HepG2 (cell line): ENCODE data around the gene RBFOX1. TPM values are rescaled to one million over a fixed set of nuclear protein-coding genes. Genes with fewer than 3 reads are reported as not detected.

Experiments used
- ATAC-seq: fragments of 200-7000 bp; cut with Tn5 transposase; 3 replicates; pipeline ENCODE4 v1.9.1; 2020; ENCODE audit warnings: mild to moderate bottlenecking, moderate library complexity
- BruUV-seq: library from RNA; stranded (reverse); fragments of 400-500 nt; replicated peaks from 2 replicates; lab custom pipeline; 2021; lab: Mats Ljungman, UMichigan
- CTCF ChIA-PET: fragments of 300-600 bp; formaldehyde crosslinking; extraction: SDS; loops from one replicate; lab custom pipeline; 2021; ENCODE audit warnings: low total read pairs, inconsistent platforms, low intra/inter-chr PET ratio; lab: Yijun Ruan, JAX
- POLR2A ChIA-PET: fragments of 350-600 bp; sonication (Branson Sonifier 250); formaldehyde crosslinking; loops from one replicate; lab custom pipeline; 2020; ENCODE audit warnings: antibody characterized with exemption, inconsistent platforms; lab: Yijun Ruan, JAX
- DNase-seq: peaks from one replicate; pipeline ENCODE4 v3.0.0-alpha.2; 2015; ENCODE audit warnings: low spot score
- FAIRE-seq: peaks from 3 replicates; lab custom pipeline; 2011; peaks lifted over from hg19 to GRCh38; lab: Jason Lieb, UNC
- H2AFZ ChIP-seq: one replicate; pipeline ENCODE4 v1.6.1; 2011; ENCODE audit warnings: low read length, inconsistent platforms
- H3K27ac ChIP-seq: fragments of 300-600 bp; 3 replicates; pipeline ENCODE4 v1.8.0; 2011; ENCODE audit warnings: mixed run types, mild to moderate bottlenecking, mixed read lengths, low read length, inconsistent platforms; ENCODE audit not compliant: insufficient read depth; ENCODE audit errors: extremely low read length
- H3K27me3 ChIP-seq, 2 experiments: fragments of 200-600 bp in 1 of 2; 2 replicates in 1 of 2; 3 replicates in 1 of 2; pipeline versions ENCODE4 v1.6.0 to v1.8.0; 2011; ENCODE audit warnings: low read length in 2 of 2, mild to moderate bottlenecking in 2 of 2, moderate library complexity in 2 of 2, inconsistent platforms in 1 of 2; ENCODE audit not compliant: insufficient read depth in 2 of 2, control insufficient read depth in 1 of 2
- H3K36me3 ChIP-seq, 2 experiments: fragments of 200-600 bp in 1 of 2; replicated peaks in 1 of 2; 2 replicates in 1 of 2; 3 replicates in 1 of 2; pipeline versions ENCODE4 v1.5.1 to v1.8.0; 2011; ENCODE audit warnings: low read length in 2 of 2, inconsistent platforms in 1 of 2; ENCODE audit not compliant: insufficient read depth in 2 of 2, control insufficient read depth in 1 of 2
- H3K4me1 ChIP-seq: 2 replicates; pipeline ENCODE4 v1.5.1; 2012; ENCODE audit warnings: low read length, inconsistent platforms; ENCODE audit not compliant: insufficient read depth
- H3K4me2 ChIP-seq: 2 replicates; pipeline ENCODE4 v1.6.0; 2011; ENCODE audit warnings: low read depth, low read length, inconsistent platforms
- H3K4me3 ChIP-seq, 3 experiments: fragments of 200-600 bp in 1 of 3; sonication (generic), shearing (Covaris generic) in 1 of 3; replicated peaks in 1 of 3; 2 replicates each; pipeline ENCODE4 v1.5.1; 2011 to 2016; ENCODE audit warnings: low read length in 3 of 3, inconsistent platforms in 2 of 3, low read depth in 2 of 3, mild to moderate bottlenecking in 2 of 3, control low read depth in 1 of 3, mixed read lengths in 1 of 3; ENCODE audit not compliant: insufficient read depth in 1 of 3
- H3K79me2 ChIP-seq: one replicate; pipeline ENCODE4 v1.6.1; 2011; ENCODE audit warnings: low read length, inconsistent platforms; ENCODE audit not compliant: insufficient read depth
- H3K9ac ChIP-seq: 2 replicates; pipeline ENCODE4 v1.6.0; 2011; ENCODE audit warnings: mild to moderate bottlenecking, low read depth, low read length, inconsistent platforms; ENCODE audit not compliant: insufficient read depth
- H3K9me3 ChIP-seq: 2 replicates; pipeline ENCODE4 v1.5.1; 2012; ENCODE audit warnings: mild to moderate bottlenecking, low read length
- H4K20me1 ChIP-seq: 2 replicates; pipeline ENCODE4 v1.6.0; 2011; ENCODE audit warnings: inconsistent platforms, mild to moderate bottlenecking, low read length, moderate library complexity; ENCODE audit not compliant: insufficient read depth
- GLI4 ChIP-seq: sonication (generic); formaldehyde crosslinking; IDR thresholded peaks from 2 replicates; pipeline ENCODE4 v1.5.1; 2020; ENCODE audit warnings: missing genetic modification reagents, mild to moderate bottlenecking, moderate library complexity, borderline replicate concordance
- NCOA1 ChIP-seq: sonication (generic); formaldehyde crosslinking; IDR thresholded peaks from 2 replicates; pipeline ENCODE4 v1.9.0; 2021; ENCODE audit warnings: missing genetic modification reagents
- STAG1 ChIP-seq: sonication (generic); formaldehyde crosslinking; IDR thresholded peaks from 2 replicates; pipeline ENCODE4 v1.4.0; 2020; ENCODE audit warnings: missing genetic modification reagents
- ZNF451 ChIP-seq: sonication (generic); formaldehyde crosslinking; IDR thresholded peaks from 2 replicates; pipeline ENCODE4 v1.5.0; 2020; ENCODE audit warnings: mild to moderate bottlenecking, missing genetic modification reagents
- ZNF775 ChIP-seq: sonication (generic); formaldehyde crosslinking; IDR thresholded peaks from 2 replicates; pipeline ENCODE4 v1.4.0; 2020; ENCODE audit warnings: missing genetic modification reagents, mild to moderate bottlenecking, moderate library complexity, borderline replicate concordance
- ZNF883 ChIP-seq: sonication (generic); formaldehyde crosslinking; IDR thresholded peaks from 2 replicates; pipeline ENCODE4 v1.5.1; 2020; ENCODE audit warnings: mild to moderate bottlenecking, missing genetic modification reagents; ENCODE audit errors: not compliant biosample characterization
- ZSCAN22 ChIP-seq: sonication (generic); formaldehyde crosslinking; IDR thresholded peaks from 2 replicates; pipeline ENCODE4 v1.4.0; 2020; ENCODE audit warnings: mild to moderate bottlenecking, missing genetic modification reagents
- WGBS: methylation state at CpG from one replicate; pipeline ENCODE4 v1.1.6; 2017; ENCODE audit warnings: low lambda C conversion rate; 5-methylcytosine and 5-hydroxymethylcytosine counted together
- in situ Hi-C: cut with HindIII; loops from 2 replicates; pipeline ENCODE4 v1.10.0; 2017; ENCODE audit warnings: low pct_unique_long_range_greater_than_20kb; ENCODE audit not compliant: extremely low pct_ligation_motif_present
- intact Hi-C: fragments of 100-400 bp; cut with micrococcal nuclease; formaldehyde crosslinking; loops from one replicate; pipeline ENCODE4 v1.10.0; 2022; ENCODE audit not compliant: unreplicated experiment
- polyA plus RNA-seq, 8 experiments: library from polyadenylated mRNA; depleted of rRNA in 3 of 8; stranded (reverse) in 7 of 8; unstranded in 1 of 8; fragments of >200 nt; fragmentation: Illumina TruSeq in 4 of 8; extraction: Trizol in 4 of 8; gene quantifications; 2 replicates each; pipeline versions ENCODE4 v1.2.1 to v1.2.3, GENCODE V29; 2011 to 2016; ENCODE audit warnings: low read depth in 4 of 8, missing spikeins in 1 of 8, mixed read lengths in 1 of 8; ENCODE audit not compliant: insufficient read depth in 1 of 8
- total RNA-seq, 5 experiments: library from RNA; depleted of rRNA; stranded (reverse); fragments of >200 nt; fragmentation: Illumina TruSeq; extraction: Trizol; gene quantifications; 2 replicates each; pipeline ENCODE4 v1.2.3, GENCODE V29; 2016; ENCODE audit warnings: low read depth in 1 of 5
- TF ChIP-seq, protein P1 (sequence below): sonication (generic); formaldehyde crosslinking; IDR thresholded peaks from 2 replicates; pipeline ENCODE4 v1.8.0; 2022; ENCODE audit warnings: mild to moderate bottlenecking, missing genetic modification reagents; ENCODE audit not compliant: insufficient replicate concordance

The RBFOX1 gene
- total and polyA plus RNA-seq, 2 of the 13 experiments (the other 11 are each of a cell fraction or from before 2014, with no cell fraction given), result not detected

GRCh38 chr16:7290682-7291081, 42.0 kb upstream of the RBFOX1 start:
- no peak overlapping the region for H3K4me2 ChIP-seq
- CTCF ChIA-PET, result no interaction called here
- no peaks in the 10 kb centered on the region for H3K36me3 ChIP-seq
- no peak overlapping the region for H3K4me3 ChIP-seq
- H3K79me2 ChIP-seq, result no peaks in the 10 kb centered on the region
- H3K27ac ChIP-seq, result no peak overlapping the region
- no peak overlapping the region for H2AFZ ChIP-seq
- H3K4me1 ChIP-seq, result no peaks in the 10 kb centered on the region
- WGBS, result 8% methylated on average over 6 of the region's 6 CpGs
- TF ChIP-seq, protein P1, sequence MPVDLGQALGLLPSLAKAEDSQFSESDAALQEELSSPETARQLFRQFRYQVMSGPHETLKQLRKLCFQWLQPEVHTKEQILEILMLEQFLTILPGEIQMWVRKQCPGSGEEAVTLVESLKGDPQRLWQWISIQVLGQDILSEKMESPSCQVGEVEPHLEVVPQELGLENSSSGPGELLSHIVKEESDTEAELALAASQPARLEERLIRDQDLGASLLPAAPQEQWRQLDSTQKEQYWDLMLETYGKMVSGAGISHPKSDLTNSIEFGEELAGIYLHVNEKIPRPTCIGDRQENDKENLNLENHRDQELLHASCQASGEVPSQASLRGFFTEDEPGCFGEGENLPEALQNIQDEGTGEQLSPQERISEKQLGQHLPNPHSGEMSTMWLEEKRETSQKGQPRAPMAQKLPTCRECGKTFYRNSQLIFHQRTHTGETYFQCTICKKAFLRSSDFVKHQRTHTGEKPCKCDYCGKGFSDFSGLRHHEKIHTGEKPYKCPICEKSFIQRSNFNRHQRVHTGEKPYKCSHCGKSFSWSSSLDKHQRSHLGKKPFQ, result no peak
- TF ChIP-seq ZNF775 (CRISPR knock-in tag) (no peak), ZNF883 (CRISPR knock-in tag) (no peak), NCOA1 (CRISPR knock-in tag) (no peak), GLI4 (CRISPR knock-in tag) (no peak), STAG1 (CRISPR knock-in tag) (no peak), ZSCAN22 (CRISPR knock-in tag) (no peak), ZNF451 (CRISPR knock-in tag) (no peak)
- TF ChIP-seq, all 625 proteins: peak for 0
- POLR2A ChIA-PET, result no interaction called here
- intact Hi-C loops, result no loop called here
- no peaks in the 10 kb centered on the region for H3K27me3 ChIP-seq
- peaks cover 1% of the 10 kb centered on the region for H3K9me3 ChIP-seq
- FAIRE-seq (no peak), ATAC-seq (no peak), DNase-seq (no peak)
- no peaks in the 10 kb centered on the region for H4K20me1 ChIP-seq
- in situ Hi-C loops, result no loop called here
- H3K9ac ChIP-seq, result no peak overlapping the region
- BruUV-seq, result no TSS peak
